ENCODE measurements around the gene SSUH2.
A peak's percentile ranks its signal among the peaks of the same experiment; 100 is the strongest.

The SSUH2 gene

DNA sequence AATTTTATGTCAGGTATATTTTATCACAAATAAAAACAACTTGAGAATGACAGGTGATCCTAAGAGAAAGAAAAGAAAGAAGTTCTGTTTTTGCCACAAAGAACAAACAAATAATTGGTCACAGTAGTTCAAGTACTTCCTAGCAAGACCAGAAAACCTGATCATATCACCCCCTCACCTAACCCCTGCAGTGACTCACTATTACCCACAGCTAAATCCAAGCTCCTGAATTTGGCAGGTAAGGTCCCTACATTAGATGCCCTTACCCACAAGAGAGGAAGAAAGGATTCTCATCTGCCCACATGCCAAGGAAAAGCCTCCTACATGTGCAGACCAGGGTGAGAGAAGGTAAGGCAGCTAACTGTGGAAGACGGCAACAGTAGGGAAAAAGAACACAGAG, 4.4 kb downstream of the SSUH2 start:
- no peak for DNase-seq (ENCODE audit: low read depth in 2 of 2)

DNA sequence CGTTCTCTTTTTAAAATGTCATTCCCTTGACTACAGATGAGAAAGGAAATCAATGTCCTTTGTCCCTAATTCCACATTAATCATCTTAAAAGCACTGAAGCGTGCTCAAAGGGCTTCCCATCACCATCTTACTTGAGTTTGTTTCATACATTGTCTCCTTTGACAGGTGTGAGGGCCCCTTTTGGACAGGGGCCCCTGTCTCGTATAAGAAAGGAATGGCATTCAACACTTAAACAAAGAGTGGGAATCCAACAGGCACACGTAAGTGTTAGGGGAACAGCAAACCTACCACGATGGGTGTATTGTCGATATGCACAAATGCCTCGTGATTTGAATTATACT, 5.0 kb downstream of the SSUH2 start:
- no peak for DNase-seq (ENCODE audit: low read depth in 2 of 2)

DNA sequence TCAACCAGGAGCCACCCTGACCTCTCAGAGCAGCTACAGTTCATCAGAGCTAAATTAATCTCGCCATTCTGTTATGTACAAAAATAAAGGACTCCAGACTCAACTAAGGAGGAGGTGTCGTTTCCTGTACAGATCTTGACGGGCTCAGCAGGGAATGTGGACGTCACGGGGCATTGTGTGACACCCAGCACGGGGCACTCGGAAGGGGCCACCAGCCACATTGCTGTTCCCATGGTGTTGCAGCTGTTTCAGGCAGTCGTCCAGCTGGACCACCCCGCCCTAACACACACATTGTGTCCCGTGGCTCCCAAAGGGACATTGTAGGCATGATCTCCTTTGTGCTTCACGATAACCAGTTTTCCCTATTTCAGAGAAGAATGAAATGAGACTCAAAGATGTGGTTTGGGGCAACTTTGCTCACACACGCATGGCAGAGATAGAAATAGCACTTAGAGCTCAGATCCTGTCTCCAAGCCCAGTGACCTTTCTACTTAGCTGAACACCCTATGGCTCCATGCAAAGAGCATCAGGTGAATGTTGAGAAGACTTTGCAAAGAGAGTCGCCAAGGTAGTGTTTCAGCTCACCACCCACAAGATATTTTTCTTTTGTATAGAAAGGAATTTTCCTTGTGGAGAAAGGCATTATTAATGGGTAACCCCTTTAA, 5.5 kb downstream of the SSUH2 start:
- DNase-seq (ENCODE audit: low read depth in 2 of 2): no peak

DNA sequence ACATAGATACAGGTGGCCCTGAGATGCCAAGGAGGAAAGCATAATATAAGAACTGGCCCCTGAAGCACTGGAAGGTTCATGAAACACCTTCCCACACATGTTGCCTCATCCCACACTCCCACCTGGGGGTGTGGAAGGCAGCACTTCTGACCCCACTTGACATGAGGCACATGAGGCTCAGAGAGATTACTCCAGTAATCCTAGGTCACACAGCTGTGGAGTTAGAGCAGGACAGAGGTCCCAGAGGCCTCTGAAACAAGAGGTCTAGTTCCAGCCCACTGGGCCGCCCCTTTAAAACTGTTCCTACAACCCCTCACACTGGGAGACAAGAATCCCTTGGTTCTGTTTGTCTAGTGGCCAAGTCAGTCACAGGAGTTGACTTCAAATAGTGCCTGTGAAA, 7.2 kb downstream of the SSUH2 start:
- no peak for DNase-seq (ENCODE audit: low read depth in 2 of 2)

DNA sequence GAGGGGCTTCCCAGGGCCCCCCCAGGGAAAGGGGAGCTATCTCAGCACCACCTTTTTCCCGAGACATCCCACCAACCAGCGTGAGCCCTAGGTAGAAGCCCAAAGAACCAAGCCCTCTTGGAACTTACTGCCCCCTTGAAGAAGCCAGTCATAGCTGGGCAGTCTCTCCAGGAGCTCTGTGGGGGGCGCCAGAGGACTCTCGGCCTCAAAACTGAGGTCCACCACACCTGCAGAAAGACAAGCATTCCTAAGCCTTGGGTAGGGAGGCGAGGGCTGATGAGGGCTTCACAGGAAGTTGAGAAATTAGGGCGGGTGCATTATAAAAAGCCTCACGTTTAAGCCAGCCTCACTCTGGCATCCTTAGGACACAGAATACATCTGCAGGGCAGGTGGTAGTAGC, 9.0 kb downstream of the SSUH2 start:
- DNase-seq (ENCODE audit: low read depth in 2 of 2): no peak

DNA sequence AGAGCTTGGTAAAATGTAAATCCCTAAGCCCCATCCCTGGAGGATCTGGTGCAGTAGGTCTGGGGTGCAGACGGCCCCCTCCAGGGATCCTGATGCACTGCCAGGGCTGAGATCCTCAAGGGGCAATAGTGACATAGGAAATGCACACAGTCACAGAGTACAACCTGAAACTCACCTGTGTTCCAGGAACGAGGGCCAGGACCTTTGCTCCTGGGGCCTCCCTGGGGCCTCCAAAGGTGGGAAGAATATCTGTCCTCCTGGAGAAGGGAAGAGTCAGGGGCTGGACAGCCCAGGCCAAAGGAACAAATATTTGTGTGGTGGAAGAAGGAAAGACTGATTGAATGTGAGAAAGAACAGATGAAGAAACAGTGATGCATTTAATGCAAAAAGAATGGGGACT, 9.5 kb downstream of the SSUH2 start:
- no peak for DNase-seq (ENCODE audit: low read depth in 2 of 2)

DNA sequence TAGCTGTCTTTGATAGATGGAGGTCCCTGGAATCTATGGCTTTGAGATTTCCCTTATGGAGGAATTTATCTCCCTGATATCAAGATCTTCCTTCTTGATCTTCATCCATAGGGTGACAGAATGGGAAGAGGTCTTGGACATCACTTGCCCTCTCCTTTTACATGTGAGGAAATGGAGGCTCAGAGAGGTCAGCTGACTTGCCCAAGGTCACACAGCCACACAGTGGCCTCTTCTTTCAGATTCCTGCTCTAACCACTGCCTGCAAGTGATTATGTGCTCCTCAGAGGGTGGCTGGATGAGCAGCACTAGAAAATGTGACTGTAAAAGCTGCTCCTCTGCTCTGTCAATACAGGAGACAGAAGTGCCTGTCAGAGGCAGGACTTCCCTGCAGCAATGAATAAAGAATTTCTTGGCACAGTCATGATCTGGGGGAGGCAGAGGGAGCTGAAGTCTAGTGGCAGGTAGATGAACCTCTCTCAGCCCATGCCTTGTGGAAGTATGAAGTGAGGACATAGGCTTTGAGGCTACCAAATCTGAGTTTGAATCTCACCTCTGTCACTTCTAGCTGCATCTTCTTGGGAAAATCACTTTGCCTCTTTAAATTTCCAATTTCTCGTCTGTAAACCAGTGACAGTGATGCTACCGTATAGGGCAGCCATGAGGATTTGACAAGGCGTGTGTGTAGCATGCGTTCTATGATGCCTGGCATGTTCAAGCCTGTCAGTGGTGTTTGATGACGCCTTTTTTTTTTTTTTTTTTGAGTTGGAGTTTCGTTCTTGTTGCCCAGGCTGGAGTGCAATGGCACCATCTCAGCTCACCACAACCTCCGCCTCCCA, 12.0 kb downstream of the SSUH2 start:
- DNase-seq (ENCODE audit: low read depth in 2 of 2): no peak

DNA sequence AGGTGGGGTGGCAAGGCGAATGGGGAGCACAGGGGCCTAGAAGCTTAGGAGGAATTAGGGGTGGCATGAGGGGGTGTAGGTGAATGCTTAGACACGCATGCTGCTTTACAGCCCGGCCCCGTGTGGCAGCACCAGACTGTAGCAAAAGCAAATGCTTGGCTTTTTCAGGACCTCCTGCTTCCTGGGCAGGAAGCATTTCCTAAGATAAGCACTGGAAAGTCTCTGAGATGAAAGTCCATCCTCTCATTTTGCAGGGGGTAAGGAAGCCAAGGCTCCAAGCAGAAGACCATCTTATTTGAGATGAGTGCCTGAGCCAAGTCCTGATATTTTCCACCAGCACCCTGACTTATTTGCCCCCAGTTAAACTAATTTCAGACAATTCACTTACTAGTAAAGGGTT, 12.9 kb downstream of the SSUH2 start:
- no peak for DNase-seq (ENCODE audit: low read depth in 2 of 2)

DNA sequence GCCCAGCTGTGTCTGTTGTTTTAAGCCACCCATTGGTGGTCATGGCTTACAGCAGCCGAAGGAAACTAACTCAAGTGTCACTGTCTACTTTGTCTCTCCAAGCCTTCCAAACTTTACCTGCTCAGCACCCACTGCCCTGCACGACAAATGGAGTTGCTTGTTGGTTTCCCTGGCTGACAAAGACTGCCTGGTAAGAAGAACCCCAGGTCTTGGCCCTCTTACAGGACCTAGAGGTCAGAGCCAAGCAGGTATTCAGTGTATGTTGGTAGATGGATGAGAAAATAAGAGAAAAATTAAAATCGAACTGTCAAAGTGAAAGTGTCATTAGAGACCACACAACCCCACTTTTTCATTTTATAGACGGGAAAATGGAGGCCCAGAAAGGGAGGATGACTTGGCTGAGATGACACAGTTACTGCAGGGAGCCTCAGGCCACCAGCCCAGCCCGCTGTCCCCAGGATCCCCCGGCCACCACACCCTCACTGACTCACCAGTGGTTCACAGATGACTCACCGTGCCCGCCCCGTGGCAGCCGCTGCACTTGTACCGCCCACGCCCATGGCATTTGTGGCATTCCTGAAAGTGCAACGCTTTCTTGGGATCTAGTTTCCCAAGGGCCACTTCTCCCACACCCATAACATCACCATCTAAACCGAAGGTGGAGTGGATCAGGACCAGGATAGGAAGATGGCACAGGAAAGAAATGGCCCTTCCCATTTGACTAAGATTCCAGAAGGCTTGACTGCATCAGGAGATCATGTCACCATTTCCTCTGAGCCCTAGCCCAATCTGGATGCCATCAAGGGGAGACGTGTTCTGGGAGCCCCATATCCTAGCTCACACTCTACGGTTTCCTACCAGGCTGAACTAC, 15.2 kb downstream of the SSUH2 start:
- peak in 1 of 2 donors; percentile 51 for DNase-seq (ENCODE audit: low read depth in 2 of 2)

DNA sequence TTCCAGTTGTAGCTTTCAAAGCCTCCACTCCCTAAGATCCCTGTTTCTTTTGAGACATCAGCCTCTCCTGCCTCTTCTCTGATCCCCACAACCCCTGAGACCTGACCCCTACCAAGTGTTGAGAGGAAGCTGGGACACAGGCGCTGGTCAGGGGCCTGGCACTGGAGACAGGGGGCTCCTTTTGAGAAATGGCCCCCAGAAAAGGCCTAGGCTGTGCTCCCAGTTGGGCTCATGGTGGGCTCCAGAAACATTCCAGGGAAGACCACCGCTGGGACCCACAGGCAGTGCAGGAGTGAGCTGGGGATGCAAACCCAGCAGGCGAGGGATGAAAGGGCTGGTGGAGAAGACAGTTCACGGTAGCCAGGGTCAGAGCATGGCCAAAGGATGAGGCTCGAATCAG, 16.6 kb downstream of the SSUH2 start:
- DNase-seq (ENCODE audit: low read depth in 2 of 2): no peak

DNA sequence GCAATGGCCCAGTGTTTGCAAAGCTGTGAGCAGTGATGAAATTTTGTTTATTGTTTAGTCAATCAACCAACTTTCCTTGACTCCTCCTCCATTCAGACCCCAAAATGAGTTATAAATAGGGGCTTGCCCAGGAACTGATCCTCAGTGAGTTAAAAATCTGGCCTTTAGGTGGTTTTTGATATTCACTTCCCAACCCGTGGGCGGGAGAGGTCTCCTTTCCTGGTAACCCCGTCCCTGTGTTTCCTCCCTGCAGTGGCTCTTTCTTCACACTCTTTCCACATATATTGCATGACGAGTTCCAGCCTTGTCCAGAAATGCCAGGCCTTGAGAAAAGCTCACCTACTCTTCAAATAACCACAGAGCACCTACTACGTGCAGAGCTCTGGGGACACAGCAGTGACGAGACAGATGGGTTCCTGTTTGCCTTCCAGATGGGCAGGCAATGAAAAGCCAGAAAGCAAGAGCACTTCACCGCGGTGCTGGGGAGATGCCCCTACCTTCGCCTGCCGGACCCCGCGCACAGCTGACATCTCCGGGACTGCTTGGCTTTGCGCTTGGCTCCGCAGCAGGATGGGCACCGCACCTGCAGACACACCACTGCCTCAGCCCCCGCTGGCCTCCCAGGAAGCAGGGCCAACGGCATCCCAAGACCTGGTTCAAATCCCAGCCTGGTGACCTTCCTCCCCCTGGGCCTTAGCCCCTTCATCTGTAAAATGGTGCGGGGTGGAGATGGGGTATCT, 17.2 kb downstream of the SSUH2 start:
- DNase-seq (ENCODE audit: low read depth in 2 of 2): no peak

DNA sequence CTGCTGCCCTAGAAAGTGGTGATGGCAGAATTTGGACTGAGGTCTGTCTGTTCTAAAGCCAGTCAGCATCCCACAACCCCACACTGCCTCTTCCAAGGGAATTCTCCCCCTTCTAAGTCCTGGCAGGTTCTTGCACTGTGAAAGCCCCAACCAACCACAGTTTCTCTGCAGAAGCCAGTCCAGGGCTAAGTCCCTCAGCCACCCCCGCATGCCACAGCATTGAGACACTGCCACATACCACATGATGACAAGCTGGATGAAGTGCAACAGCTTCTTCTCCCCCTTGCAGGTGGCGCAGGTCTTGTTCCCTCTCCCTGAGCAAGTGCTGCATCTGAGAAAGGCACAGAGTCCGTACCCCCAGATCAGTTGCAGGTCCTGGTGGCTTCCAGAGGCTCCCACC, 18.6 kb downstream of the SSUH2 start:
- DNase-seq (ENCODE audit: low read depth in 2 of 2): no peak

DNA sequence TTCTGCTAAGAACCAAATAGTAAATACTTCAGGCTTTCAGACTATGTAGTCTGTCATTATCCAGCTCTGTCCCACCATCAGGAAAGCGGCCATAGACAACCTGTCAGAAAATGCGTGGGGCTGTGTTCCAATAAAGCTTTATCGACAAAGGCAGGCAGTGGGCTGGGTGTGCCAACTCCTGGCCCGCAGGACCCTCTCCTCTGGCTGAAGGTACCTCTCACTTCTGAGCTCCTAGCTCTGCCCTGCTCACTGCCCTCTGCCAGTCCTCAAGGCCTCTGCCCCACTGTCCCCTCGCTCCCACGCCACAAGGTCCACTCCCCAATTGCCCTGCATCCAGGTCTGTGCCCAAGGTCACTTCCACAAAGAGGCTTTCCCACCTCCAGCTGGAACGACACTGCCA, 20.0 kb downstream of the SSUH2 start:
- no peak for DNase-seq (ENCODE audit: low read depth in 2 of 2)

DNA sequence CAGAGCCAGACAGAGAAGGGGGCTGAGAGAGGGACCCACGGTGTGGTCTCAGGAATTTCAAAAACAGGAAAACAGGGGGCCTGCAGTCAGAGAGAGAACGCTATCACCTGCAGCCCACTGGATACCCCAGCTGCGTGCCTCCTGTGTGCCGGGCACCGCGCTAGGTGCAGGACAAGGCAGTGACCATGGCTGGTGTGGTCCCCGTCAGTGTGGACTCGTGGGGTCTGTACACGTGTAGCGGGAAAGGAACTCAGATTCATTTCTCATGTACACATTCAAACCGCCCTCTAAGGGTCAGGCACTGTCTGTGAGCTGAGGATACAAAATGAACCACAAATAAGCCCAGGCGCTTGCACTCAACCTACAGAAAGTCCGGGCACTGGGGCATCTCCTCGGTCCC, 20.9 kb downstream of the SSUH2 start:
- no peak for DNase-seq (ENCODE audit: low read depth in 2 of 2)

DNA sequence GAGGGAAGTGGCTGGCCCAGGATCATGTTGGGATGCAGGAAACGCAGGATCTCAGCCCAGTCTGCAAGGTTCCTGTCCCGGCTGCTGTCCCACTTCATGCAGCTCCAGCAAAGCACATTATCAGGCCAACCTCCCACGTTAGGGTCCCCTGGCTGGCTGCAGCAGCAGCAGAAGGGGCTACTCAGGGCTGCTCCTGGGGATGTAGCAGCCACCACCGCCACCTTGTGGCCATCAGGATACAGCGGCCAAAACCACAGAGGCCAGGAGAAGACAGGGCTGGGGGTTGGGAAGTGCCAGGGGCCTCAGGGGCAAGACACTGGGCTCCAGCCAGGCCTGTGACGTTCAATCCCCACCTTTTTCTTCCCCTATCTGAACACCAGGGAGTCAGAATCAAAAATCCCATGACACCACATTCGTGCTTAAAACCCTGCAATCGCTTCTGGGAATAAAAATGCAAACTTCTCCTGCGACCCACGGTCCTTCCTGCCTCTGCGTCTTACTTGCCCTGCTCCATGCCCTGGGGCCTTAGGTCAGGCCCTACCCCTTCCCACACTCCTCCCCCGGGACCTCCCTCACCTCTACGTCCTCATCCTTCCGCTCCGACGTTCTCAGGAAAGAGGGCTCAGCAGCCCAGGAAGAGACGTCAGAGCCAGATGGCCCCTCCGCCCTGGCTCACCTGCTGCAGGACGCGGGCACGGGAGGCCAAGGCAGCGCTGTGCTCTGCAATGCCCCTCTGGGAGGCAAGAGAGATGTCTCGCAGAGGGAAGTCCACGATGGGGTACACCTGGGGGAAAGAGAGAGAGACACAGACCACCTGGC, 21.5 kb downstream of the SSUH2 start:
- no peak for DNase-seq (ENCODE audit: low read depth in 2 of 2)

DNA sequence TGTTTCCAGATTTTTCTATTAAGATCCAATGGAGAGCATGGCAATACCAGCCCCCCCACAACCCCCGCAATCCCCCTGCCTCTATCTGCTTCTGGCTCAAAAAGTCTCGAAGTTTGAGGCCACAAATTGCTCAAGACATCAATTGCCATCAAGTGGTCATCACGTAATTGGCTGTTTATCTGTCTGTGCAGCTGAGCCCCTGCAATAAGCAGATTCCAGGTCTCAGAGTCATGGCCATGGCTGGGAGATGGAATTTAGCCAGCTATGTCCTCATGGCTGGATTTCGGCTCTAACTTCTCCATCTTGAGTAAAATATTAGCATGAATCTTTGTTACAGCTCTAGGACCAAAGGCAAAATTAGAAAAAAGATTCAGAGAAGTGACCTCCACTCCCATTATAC, 22.7 kb downstream of the SSUH2 start:
- no peak for DNase-seq (ENCODE audit: low read depth in 2 of 2)

DNA sequence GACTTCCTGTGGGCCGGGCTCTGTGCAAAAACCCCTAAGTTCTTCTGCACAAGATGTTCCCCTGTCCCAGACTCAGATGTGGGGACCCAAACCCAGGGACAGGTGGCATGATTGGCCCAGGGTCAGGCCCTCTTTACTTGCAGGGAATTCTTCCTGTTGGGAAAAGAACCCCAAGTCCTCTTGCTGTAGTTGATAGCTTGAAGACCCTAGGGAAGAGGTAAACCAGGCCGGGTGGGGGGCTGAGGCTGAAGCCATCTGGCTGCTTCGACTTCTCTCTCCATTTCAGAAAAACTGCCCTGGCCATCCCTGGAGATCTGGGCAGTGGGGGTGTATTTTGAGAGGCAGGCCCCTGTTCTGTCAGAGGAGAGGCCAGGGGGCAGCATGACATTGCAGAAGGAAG, 23.5 kb downstream of the SSUH2 start:
- no peak for DNase-seq (ENCODE audit: low read depth in 2 of 2)

DNA sequence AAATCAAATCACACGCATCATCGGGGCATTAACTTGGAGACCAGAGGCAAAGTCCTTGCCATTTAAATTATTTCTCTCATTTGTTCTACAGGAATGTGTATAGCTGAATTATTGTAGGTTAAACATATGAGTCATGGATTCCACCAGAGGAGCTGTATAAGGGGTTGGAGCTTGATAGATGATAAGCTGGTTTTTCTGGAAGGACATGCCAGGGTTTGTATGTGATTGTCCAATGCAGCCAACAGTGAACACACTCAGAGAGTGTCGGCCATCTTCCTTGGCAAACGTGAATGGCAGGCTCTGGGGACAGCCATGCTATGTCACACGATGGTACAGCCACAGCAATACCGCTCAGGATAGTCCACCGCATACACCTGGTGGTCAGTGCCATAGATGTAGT, 25.1 kb downstream of the SSUH2 start:
- no peak for DNase-seq (ENCODE audit: low read depth in 2 of 2)

DNA sequence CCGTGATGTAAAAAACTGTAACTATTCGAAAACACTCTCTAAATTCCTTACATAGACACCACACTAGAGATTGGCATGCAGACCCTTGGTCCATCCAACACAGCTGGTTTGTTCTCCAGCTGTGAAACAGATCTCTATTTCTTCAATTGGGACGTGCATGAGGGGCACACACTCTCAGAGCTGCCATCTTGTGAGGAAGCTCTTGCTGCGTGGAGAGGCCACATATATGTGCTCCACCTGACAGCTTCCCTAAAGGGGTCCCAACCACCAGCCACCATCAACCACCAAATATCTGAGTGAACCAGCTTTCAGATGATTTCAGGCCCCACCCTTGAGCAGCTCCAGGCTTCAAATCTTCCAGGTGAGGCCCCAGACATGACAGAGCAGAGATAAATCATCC, 25.6 kb downstream of the SSUH2 start:
- no peak for DNase-seq (ENCODE audit: low read depth in 2 of 2)

DNA sequence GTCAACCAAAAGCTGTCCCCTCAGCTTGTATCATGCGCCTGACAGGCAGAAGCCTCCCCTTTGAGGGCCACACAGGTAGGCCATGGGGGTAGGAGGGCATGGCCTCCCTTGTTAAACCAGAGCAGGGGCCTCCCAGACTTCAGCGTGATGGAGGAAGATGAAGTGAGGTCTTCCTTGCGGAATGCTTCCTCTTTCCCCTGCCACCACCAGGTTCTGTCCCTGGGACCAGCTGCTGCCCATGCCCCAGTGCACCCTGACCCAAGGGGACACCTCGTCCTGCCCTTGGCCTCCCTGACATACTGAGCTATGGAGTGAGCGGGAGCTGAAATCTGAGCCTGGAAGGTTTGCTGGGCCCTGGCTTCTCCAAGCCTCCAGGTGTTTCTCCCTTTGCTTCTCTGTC, 26.7 kb downstream of the SSUH2 start:
- no peak for DNase-seq (ENCODE audit: low read depth in 2 of 2)

DNA sequence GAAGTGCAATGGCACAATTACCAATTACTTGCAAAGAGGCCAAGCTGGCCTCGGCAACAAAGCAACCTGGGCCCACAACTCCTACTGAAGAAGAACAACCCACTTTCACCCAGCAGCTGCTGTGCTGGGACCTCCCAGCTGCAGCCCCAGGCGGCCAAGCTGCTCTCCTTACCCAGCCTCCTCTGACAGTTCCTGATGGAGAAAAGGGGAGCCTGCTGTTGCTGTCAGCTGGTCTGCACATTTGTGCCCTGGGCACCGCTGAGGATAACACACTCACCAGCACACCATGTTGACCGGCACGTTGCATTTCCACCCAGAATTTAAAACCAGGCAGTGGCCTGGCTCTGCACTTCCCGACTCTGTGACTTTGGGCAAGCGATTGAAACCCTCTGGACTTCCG, 33.6 kb downstream of the SSUH2 start:
- DNase-seq (ENCODE audit: low read depth in 2 of 2): no peak

Measured in activated CD8-positive, alpha-beta memory T cell treated with anti-CD3 and anti-CD28 coated beads for 4 hours (primary cell).